ENCODE data around the gene RIPK4.

GRCh38 chr21:41720250-41720649 lies 46.6 kb downstream of the RIPK4 start:
- TF ChIP-seq CTCF (IDR thresholded peaks at IDR 0.05) (no peak), POLR2A (IDR thresholded peaks at IDR 0.05) (no peak)
